HAP-1 (cell line): ENCODE results near the gene KCNQ2.

ENCODE experiments used
- DNase-seq, 2 experiments: peaks; one replicate each; pipeline ENCODE4 v3.0.0-alpha.2; 2016 to 2020; ENCODE audit warnings: low spot score in 2 of 2
- H3K27me3 ChIP-seq: fragments of 250-450 bp; sonication (Bioruptor Pico); 2 replicates; pipeline ENCODE4 v1.5.1; 2020; ENCODE audit warnings: low read depth, mild to moderate bottlenecking, moderate library complexity
- H3K36me3 ChIP-seq: fragments of 250-450 bp; sonication (Bioruptor Pico); replicated peaks from 2 replicates; pipeline ENCODE4 v1.5.1; 2020; ENCODE audit warnings: mild to moderate bottlenecking
- H3K4me1 ChIP-seq: fragments of 250-450 bp; sonication (Bioruptor Pico); 2 replicates; pipeline ENCODE4 v1.5.1; 2020; ENCODE audit warnings: mild to moderate bottlenecking
- H3K4me3 ChIP-seq: fragments of 250-450 bp; sonication (Bioruptor Pico); 2 replicates; pipeline ENCODE4 v1.5.1; 2020; ENCODE audit warnings: mild to moderate bottlenecking, moderate library complexity
- H3K9me3 ChIP-seq: fragments of 250-450 bp; sonication (Bioruptor Pico); 2 replicates; pipeline ENCODE4 v1.5.1; 2020; ENCODE audit warnings: mild to moderate bottlenecking, moderate library complexity
- in situ Hi-C: fragments of 300-500 bp; cut with MboI; formaldehyde crosslinking; loops from 3 replicates; pipeline ENCODE4 v1.14.3; 2020; ENCODE audit warnings: low sequenced_read_pairs, inconsistent platforms, mixed read lengths

KCNQ2 gene

GRCh38 chr20:63431944-63432343 lies 40.5 kb downstream of the KCNQ2 start:
- Histone ChIP-seq H3K36me3 (no peaks in the 10 kb centered on the region), H3K27me3 (no peaks in the 10 kb centered on the region), H3K4me3 (no peak overlapping the region), H3K9me3 (no peaks in the 10 kb centered on the region), H3K4me1 (peaks cover 5% of the 10 kb centered on the region)
- DNase-seq: no peak
- in situ Hi-C loops: no loop called here

GRCh38 chr20:63430891-63431290 lies 41.6 kb downstream of the KCNQ2 start:
- Histone ChIP-seq H3K4me1 (peaks cover 5% of the 10 kb centered on the region), H3K4me3 (no peak overlapping the region), H3K36me3 (no peaks in the 10 kb centered on the region), H3K27me3 (no peaks in the 10 kb centered on the region), H3K9me3 (no peaks in the 10 kb centered on the region)
- in situ Hi-C loops: no loop called here
- DNase-seq: no peak

GRCh38 chr20:63429992-63430391 lies 42.5 kb downstream of the KCNQ2 start:
- H3K4me3 ChIP-seq: no peak overlapping the region
- DNase-seq: no peak
- no peaks in the 10 kb centered on the region for H3K9me3 ChIP-seq
- peaks cover 5% of the 10 kb centered on the region for H3K4me1 ChIP-seq
- in situ Hi-C loops: no loop called here
- H3K36me3 ChIP-seq: no peaks in the 10 kb centered on the region
- no peaks in the 10 kb centered on the region for H3K27me3 ChIP-seq

GRCh38 chr20:63428906-63429575 lies 43.4 kb downstream of the KCNQ2 start:
- no peaks in the 10 kb centered on the region for H3K9me3 ChIP-seq
- no peaks in the 10 kb centered on the region for H3K36me3 ChIP-seq
- no peaks in the 10 kb centered on the region for H3K27me3 ChIP-seq
- no peaks in the 10 kb centered on the region for H3K4me1 ChIP-seq
- no peak for DNase-seq
- H3K4me3 ChIP-seq: no peak overlapping the region
- in situ Hi-C loops: no loop called here

- no peaks in the 10 kb centered on the region for H3K36me3 ChIP-seq
- no peaks in the 10 kb centered on the region for H3K27me3 ChIP-seq
- no peak for DNase-seq
- H3K9me3 ChIP-seq: no peaks in the 10 kb centered on the region
- in situ Hi-C loops: no loop called here
- no peaks in the 10 kb centered on the region for H3K4me1 ChIP-seq
- H3K4me3 ChIP-seq: no peak overlapping the region
Measured at GRCh38 chr20:63427724-63428330, 44.6 kb downstream of the KCNQ2 start.

- H3K27me3 ChIP-seq: peaks cover 2% of the 10 kb centered on the region
- H3K4me3 ChIP-seq: no peak overlapping the region
- H3K36me3 ChIP-seq: no peaks in the 10 kb centered on the region
- no peaks in the 10 kb centered on the region for H3K4me1 ChIP-seq
- H3K9me3 ChIP-seq: no peaks in the 10 kb centered on the region
- in situ Hi-C loops: no loop called here
- DNase-seq: no peak
Measured at GRCh38 chr20:63427206-63427605, 45.2 kb downstream of the KCNQ2 start.

GRCh38 chr20:63425846-63426485 lies 46.5 kb downstream of the KCNQ2 start:
- in situ Hi-C loops: no loop called here
- DNase-seq: no peak

GRCh38 chr20:63424613-63425012 lies 47.8 kb downstream of the KCNQ2 start:
- Histone ChIP-seq H3K27me3 (peaks cover 28% of the 10 kb centered on the region), H3K4me3 (no peak overlapping the region), H3K4me1 (no peaks in the 10 kb centered on the region), H3K36me3 (no peaks in the 10 kb centered on the region), H3K9me3 (no peaks in the 10 kb centered on the region)
- DNase-seq: no peak
- in situ Hi-C loops: no loop called here

More at GRCh38 chr20:63425846-63426485, 46.5 kb downstream of the KCNQ2 start:
- Histone ChIP-seq H3K36me3 (no peaks in the 10 kb centered on the region), H3K9me3 (no peaks in the 10 kb centered on the region), H3K4me3 (no peak overlapping the region), H3K4me1 (no peaks in the 10 kb centered on the region), H3K27me3 (peaks cover 14% of the 10 kb centered on the region)

GRCh38 chr20:63423751-63424150 lies 48.7 kb downstream of the KCNQ2 start:
- Histone ChIP-seq H3K27me3 (peaks cover 36% of the 10 kb centered on the region), H3K9me3 (no peaks in the 10 kb centered on the region), H3K36me3 (no peaks in the 10 kb centered on the region), H3K4me1 (no peaks in the 10 kb centered on the region), H3K4me3 (no peak overlapping the region)
- DNase-seq: no peak
- in situ Hi-C loops: no loop called here

- Histone ChIP-seq H3K9me3 (no peaks in the 10 kb centered on the region), H3K36me3 (no peaks in the 10 kb centered on the region), H3K4me1 (no peaks in the 10 kb centered on the region), H3K27me3 (peaks cover 47% of the 10 kb centered on the region), H3K4me3 (no peak overlapping the region)
- DNase-seq: no peak
- in situ Hi-C loops: no loop called here
Measured at GRCh38 chr20:63422653-63423052, 49.8 kb downstream of the KCNQ2 start.

- no peaks in the 10 kb centered on the region for H3K4me1 ChIP-seq
- H3K9me3 ChIP-seq: no peaks in the 10 kb centered on the region
- in situ Hi-C loops: no loop called here
- H3K27me3 ChIP-seq: peaks cover 55% of the 10 kb centered on the region
- no peaks in the 10 kb centered on the region for H3K36me3 ChIP-seq
- DNase-seq: no peak
- no peak overlapping the region for H3K4me3 ChIP-seq
Measured at GRCh38 chr20:63421913-63422312, 50.5 kb downstream of the KCNQ2 start.

GRCh38 chr20:63421094-63421692 lies 51.3 kb downstream of the KCNQ2 start:
- Histone ChIP-seq H3K27me3 (peaks cover 62% of the 10 kb centered on the region), H3K4me3 (no peak overlapping the region), H3K9me3 (no peaks in the 10 kb centered on the region), H3K4me1 (no peaks in the 10 kb centered on the region), H3K36me3 (no peaks in the 10 kb centered on the region)
- DNase-seq: no peak
- in situ Hi-C loops: no loop called here

- Histone ChIP-seq H3K36me3 (no peaks in the 10 kb centered on the region), H3K27me3 (peaks cover 68% of the 10 kb centered on the region), H3K4me3 (no peak overlapping the region), H3K4me1 (no peaks in the 10 kb centered on the region), H3K9me3 (no peaks in the 10 kb centered on the region)
- in situ Hi-C loops: no loop called here
- DNase-seq: no peak
Measured at GRCh38 chr20:63420359-63421093, 51.9 kb downstream of the KCNQ2 start.
